HEK293 (cell line): ENCODE data around the gene KRTAP5-2.

ENCODE experiments used
- EGR2 ChIP-seq: fragments of 450-650 bp; formaldehyde crosslinking; IDR thresholded peaks from 2 replicates; pipeline ENCODE4 v1.5.1; 2016; ENCODE audit warnings: low read depth, missing biosample characterization, missing genetic modification characterization
- ELK4 ChIP-seq: IDR thresholded peaks from 2 replicates; pipeline ENCODE4 v1.6.1; 2011; ENCODE audit warnings: mild to moderate bottlenecking, low read depth, low read length, borderline replicate concordance
- GFI1B ChIP-seq: fragments of 450-650 bp; formaldehyde crosslinking; IDR thresholded peaks from 2 replicates; pipeline ENCODE4 v1.5.1; 2016; ENCODE audit warnings: missing biosample characterization, missing genetic modification characterization
- GLIS1 ChIP-seq: fragments of 450-650 bp; formaldehyde crosslinking; IDR thresholded peaks from 2 replicates; pipeline ENCODE4 v1.5.1; 2016; ENCODE audit warnings: missing biosample characterization, missing genetic modification characterization
- HIC1 ChIP-seq: fragments of 450-650 bp; formaldehyde crosslinking; IDR thresholded peaks from 2 replicates; pipeline ENCODE4 v1.5.1; 2016; ENCODE audit warnings: missing biosample characterization, missing genetic modification characterization
- KLF1 ChIP-seq: fragments of 450-650 bp; formaldehyde crosslinking; IDR thresholded peaks from 2 replicates; pipeline ENCODE4 v1.5.1; 2016; ENCODE audit warnings: missing biosample characterization, missing genetic modification characterization
- KLF10 ChIP-seq: fragments of 450-650 bp; IDR thresholded peaks from 2 replicates; pipeline ENCODE4 v1.5.1; 2018; ENCODE audit warnings: missing biosample characterization, mild to moderate bottlenecking, missing genetic modification characterization
- KLF16 ChIP-seq: fragments of 450-650 bp; formaldehyde crosslinking; IDR thresholded peaks from 2 replicates; pipeline ENCODE4 v1.5.1; 2017; ENCODE audit warnings: missing biosample characterization, missing genetic modification characterization
- SP3 ChIP-seq: fragments of 450-650 bp; formaldehyde crosslinking; IDR thresholded peaks from 2 replicates; pipeline ENCODE4 v1.5.1; 2016; ENCODE audit warnings: missing biosample characterization, missing genetic modification characterization
- SP7 ChIP-seq: fragments of 450-650 bp; formaldehyde crosslinking; IDR thresholded peaks from 2 replicates; pipeline ENCODE4 v1.5.1; 2016; ENCODE audit warnings: missing biosample characterization, missing genetic modification characterization
- WT1 ChIP-seq: fragments of 450-650 bp; formaldehyde crosslinking; IDR thresholded peaks from 2 replicates; pipeline ENCODE4 v1.5.1; 2016; ENCODE audit warnings: missing biosample characterization, missing genetic modification characterization
- ZBTB10 ChIP-seq: fragments of 450-650 bp; formaldehyde crosslinking; IDR thresholded peaks from 2 replicates; pipeline ENCODE4 v1.5.1; 2016; ENCODE audit warnings: missing biosample characterization, missing genetic modification characterization
- ZBTB17 ChIP-seq: fragments of 450-650 bp; formaldehyde crosslinking; IDR thresholded peaks from 2 replicates; pipeline ENCODE4 v1.5.1; 2016; ENCODE audit warnings: missing biosample characterization, missing genetic modification characterization
- ZBTB20 ChIP-seq: fragments of 450-650 bp; formaldehyde crosslinking; IDR thresholded peaks from 2 replicates; pipeline ENCODE4 v1.5.1; 2016; ENCODE audit warnings: missing biosample characterization, missing genetic modification characterization
- ZBTB26 ChIP-seq: fragments of 450-650 bp; formaldehyde crosslinking; optimal IDR thresholded peaks from 2 replicates; pipeline ENCODE3; 2016; ENCODE audit warnings: missing biosample characterization, mild to moderate bottlenecking, missing genetic modification characterization
- ZBTB49 ChIP-seq: fragments of 450-650 bp; formaldehyde crosslinking; IDR thresholded peaks from 2 replicates; pipeline ENCODE4 v1.5.1; 2016; ENCODE audit warnings: missing biosample characterization, missing genetic modification characterization, low read depth
- ZFHX2 ChIP-seq: fragments of 450-650 bp; formaldehyde crosslinking; conservative IDR thresholded peaks from 2 replicates; pipeline ENCODE4 v1.5.1; 2016; ENCODE audit warnings: missing biosample characterization, missing genetic modification characterization
- ZNF10 ChIP-seq: fragments of 450-650 bp; formaldehyde crosslinking; IDR thresholded peaks from 2 replicates; pipeline ENCODE4 v1.5.1; 2017; ENCODE audit warnings: missing biosample characterization, missing genetic modification characterization
- ZNF133 ChIP-seq: fragments of 450-650 bp; formaldehyde crosslinking; IDR thresholded peaks from 2 replicates; pipeline ENCODE4 v1.5.1; 2016; ENCODE audit warnings: missing biosample characterization, missing genetic modification characterization
- ZNF146 ChIP-seq: fragments of 450-650 bp; formaldehyde crosslinking; IDR thresholded peaks from 2 replicates; pipeline ENCODE4 v1.5.1; 2016; ENCODE audit warnings: missing biosample characterization, missing genetic modification characterization
- ZNF223 ChIP-seq: fragments of 450-650 bp; formaldehyde crosslinking; IDR thresholded peaks from 2 replicates; pipeline ENCODE4 v1.5.1; 2016; ENCODE audit warnings: missing biosample characterization, missing genetic modification characterization
- ZNF335 ChIP-seq: fragments of 450-650 bp; formaldehyde crosslinking; conservative IDR thresholded peaks from 2 replicates; pipeline ENCODE4 v1.5.1; 2016; ENCODE audit warnings: missing biosample characterization, missing genetic modification characterization
- ZNF341 ChIP-seq: fragments of 450-650 bp; formaldehyde crosslinking; IDR thresholded peaks from 2 replicates; pipeline ENCODE4; 2016; ENCODE audit warnings: low read depth, missing biosample characterization, missing genetic modification characterization
- ZNF624 ChIP-seq: fragments of 450-650 bp; formaldehyde crosslinking; IDR thresholded peaks from 2 replicates; pipeline ENCODE4 v1.5.1; 2017; ENCODE audit warnings: missing biosample characterization, missing genetic modification characterization
- ZNF626 ChIP-seq: fragments of 450-650 bp; sonication (Bioruptor Pico); formaldehyde crosslinking; IDR thresholded peaks from 2 replicates; pipeline ENCODE4 v1.5.1; 2018; ENCODE audit warnings: missing biosample characterization, missing genetic modification characterization, inconsistent platforms
- ZNF645 ChIP-seq: fragments of 450-650 bp; formaldehyde crosslinking; IDR thresholded peaks from 2 replicates; pipeline ENCODE4; 2016; ENCODE audit warnings: missing biosample characterization, missing genetic modification characterization
- ZNF660 ChIP-seq: fragments of 450-650 bp; IDR thresholded peaks from 2 replicates; pipeline ENCODE4 v1.5.1; 2018; ENCODE audit warnings: missing biosample characterization, mild to moderate bottlenecking, missing genetic modification characterization
- ZNF707 ChIP-seq: fragments of 450-650 bp; formaldehyde crosslinking; IDR thresholded peaks from 2 replicates; pipeline ENCODE4 v1.5.1; 2016; ENCODE audit warnings: missing biosample characterization, missing genetic modification characterization
- ZNF768 ChIP-seq: fragments of 450-650 bp; formaldehyde crosslinking; IDR thresholded peaks from 2 replicates; pipeline ENCODE4 v1.5.1; 2018; ENCODE audit warnings: missing biosample characterization, mild to moderate bottlenecking, missing genetic modification characterization
- ZSCAN30 ChIP-seq: fragments of 450-650 bp; IDR thresholded peaks from 2 replicates; pipeline ENCODE4 v1.5.1; 2018; ENCODE audit warnings: missing biosample characterization, mild to moderate bottlenecking, missing genetic modification characterization, moderate library complexity

KRTAP5-2 gene

GRCh38 chr11:1570896-1571759 is 27.0 kb downstream of the KRTAP5-2 start (continued):
- TF ChIP-seq ELK4 (no peak), SP7 (tag by site-specific recombination) (no peak), ZNF10 (0 out of 2 replicates have a peak, but pooled peaks have one; percentile 38), KLF16 (tag by site-specific recombination) (peak; percentile 35; the same call in 1 of the 2 replicates), ZBTB20 (tag by site-specific recombination) (peak; percentile 31; the same call in 1 of the 2 replicates), HIC1 (tag by site-specific recombination) (no peak), ZBTB17 (peak; percentile 30; the same call in 1 of the 2 replicates), ZSCAN30 (tag by site-specific recombination) (0 out of 2 replicates have a peak, but pooled peaks have one; percentile 18), ZNF768 (no peak), ZBTB10 (tag by site-specific recombination) (no peak; the same call in 1 of the 2 replicates), ZNF645 (tag by site-specific recombination) (no peak), SP3 (tag by site-specific recombination) (peak; percentile 52), KLF1 (tag by site-specific recombination) (peak; percentile 29; the same call in 1 of the 2 replicates), ZNF223 (tag by site-specific recombination) (no peak), ZNF146 (tag by site-specific recombination) (no peak), ZBTB49 (no peak), GFI1B (tag by site-specific recombination) (no peak), ZNF341 (peak; percentile 96), ZNF707 (tag by site-specific recombination) (no peak), EGR2 (tag by site-specific recombination) (peak; percentile 5; the same call in 1 of the 2 replicates), ZNF626 (tag by site-specific recombination) (no peak), ZFHX2 (peak; percentile 37), ZNF624 (tag by site-specific recombination) (no peak), WT1 (no peak), ZNF660 (tag by site-specific recombination) (no peak), ZNF133 (tag by site-specific recombination) (no peak), ZNF335 (tag by site-specific recombination) (peak; percentile 64), ZBTB26 (peak; percentile 38), GLIS1 (tag by site-specific recombination) (peak; percentile 22; the same call in 1 of the 2 replicates), KLF10 (no peak)
